ENCODE measurements around the gene GORASP2.

GRCh38 chr2:170974304-170974993 lies 45.4 kb downstream of the GORASP2 start:
- no peak for TF ChIP-seq EZH2 (IDR thresholded peaks at IDR 0.05; ENCODE audit: insufficient read depth, poor library complexity, severe bottlenecking)
- no peak for TF ChIP-seq EZH2phosphoT487 (IDR thresholded peaks at IDR 0.05; ENCODE audit: insufficient read depth, low read depth)
